Lung (tissue), 12 donors: Measurements from ENCODE around the gene MST1. TPM values are rescaled to one million over a fixed set of nuclear protein-coding genes. Genes with fewer than 3 reads are reported as not detected.
"Not testable (repeated sequence)": the region's sequence is repeated elsewhere in the genome, so short reads cannot be mapped to it uniquely, and the experiment has no call there.

Source experiments
- ATAC-seq: fragments of 200-7000 bp; cut with Tn5 transposase; one replicate; pipeline ENCODE4 v1.9.1; 2020; ENCODE audit warnings: moderate number of reproducible peaks; ENCODE audit not compliant: insufficient read depth, low FRiP score
- DNase-seq, 3 donors: peaks; one replicate each; pipeline ENCODE4 v3.0.0-alpha.2; 2013 to 2017
- H3K27ac ChIP-seq, 2 donors: one replicate each; pipeline ENCODE4 v1.5.1; 2013; ENCODE audit warnings: mild to moderate bottlenecking in 2 of 2, moderate library complexity in 2 of 2, control low read depth in 1 of 2, inconsistent platforms in 1 of 2, low read depth in 1 of 2, low read length in 1 of 2
- H3K27me3 ChIP-seq, 3 donors: one replicate each; pipeline ENCODE4 v1.5.1; 2013; ENCODE audit warnings: low read length in 2 of 3; ENCODE audit not compliant: control insufficient read depth in 3 of 3, insufficient read depth in 3 of 3
- H3K36me3 ChIP-seq, 4 donors: one replicate each; pipeline ENCODE4 v1.5.1; 2013; ENCODE audit warnings: low read length in 4 of 4, mild to moderate bottlenecking in 1 of 4, moderate library complexity in 1 of 4; ENCODE audit not compliant: control insufficient read depth in 4 of 4, insufficient read depth in 4 of 4
- H3K4me1 ChIP-seq, 5 donors: one replicate each; pipeline ENCODE4 v1.5.1; 2013; ENCODE audit warnings: low read length in 5 of 5, mild to moderate bottlenecking in 2 of 5, moderate library complexity in 1 of 5; ENCODE audit not compliant: control insufficient read depth in 5 of 5, insufficient read depth in 5 of 5
- H3K4me3 ChIP-seq: one replicate; pipeline ENCODE4 v1.5.1; 2013; ENCODE audit warnings: mild to moderate bottlenecking, control low read depth, moderate library complexity
- H3K9ac ChIP-seq, 2 donors: one replicate each; pipeline ENCODE4 v1.5.1; 2013; ENCODE audit warnings: low read length in 2 of 2, control low read depth in 1 of 2; ENCODE audit not compliant: insufficient read depth in 1 of 2
- H3K9me3 ChIP-seq, 4 donors: one replicate each; pipeline ENCODE4 v1.5.1; 2013; ENCODE audit warnings: low read length in 3 of 4, mild to moderate bottlenecking in 1 of 4, moderate library complexity in 1 of 4; ENCODE audit not compliant: control insufficient read depth in 4 of 4, insufficient read depth in 3 of 4
- CTCF ChIP-seq: IDR thresholded peaks from 2 replicates; pipeline ENCODE4 v1.5.1; 2012; ENCODE audit warnings: mild to moderate bottlenecking; ENCODE audit errors: control extremely low read depth, extremely low read depth
- WGBS, 2 donors: extraction: QIAGEN DNeasy Blood & Tissue Kit; methylation state at CpG; one replicate each; pipeline ENCODE4 v1.1.7; 2013; 5-methylcytosine and 5-hydroxymethylcytosine counted together
- polyA plus RNA-seq, 2 donors: library from polyadenylated mRNA; stranded (reverse); fragments of 200-250 nt; gene quantifications; one replicate each; pipeline ENCODE4 v1.2.1, GENCODE V29; 2013
- total RNA-seq, 2 donors: library from RNA; depleted of rRNA in 1 of 2; stranded (reverse); fragments of >200 nt in 1 of 2; gene quantifications; one replicate each; pipeline ENCODE4 v1.2.1, GENCODE V29; 2014 to 2021
- donor health status: control.
- donor health status: control.
- donor health status: Bipolar disorder and iron deficiency.
- donor health status: healthy.
- donor health status: DM: yes; HTN: yes; CAD: no.

The MST1 gene
- total and polyA plus RNA-seq, 4 donors, result 8.3 to 27.0 (median 17.2) TPM

GRCh38 chr3:49700453-49701128 lies 11.3 kb upstream of the MST1 start:
- H3K9me3 ChIP-seq, result no peaks in the 10 kb centered on the region
- DNase-seq, result no peak
- no peak for ATAC-seq
- H3K9ac ChIP-seq, result no peak overlapping the region
- H3K27ac ChIP-seq, result no peak overlapping the region
- 86 to 90% methylated on average over 11 to 13 of the region's 13 CpGs for WGBS, 2 donors
- H3K4me3 ChIP-seq, result no peak overlapping the region
- TF ChIP-seq CTCF, result no peak
- H3K4me1 ChIP-seq, result peaks cover 0 to 5% (median 0%) of the 10 kb centered on the region in 5 donors
- H3K27me3 ChIP-seq, result no peaks in the 10 kb centered on the region
- peaks cover 0 to 53% (median 24%) of the 10 kb centered on the region in 4 donors for H3K36me3 ChIP-seq

- Histone ChIP-seq H3K36me3 (peaks cover 0 to 48% (median 24%) of the 10 kb centered on the region in 4 donors), H3K4me1 (peaks cover 0 to 5% (median 0%) of the 10 kb centered on the region in 5 donors), H3K27me3 (no peaks in the 10 kb centered on the region), H3K4me3 (no peak overlapping the region), H3K9me3 (no peaks in the 10 kb centered on the region), H3K9ac (no peak overlapping the region), H3K27ac (no peak overlapping the region)
- WGBS, 2 donors, result 87 to 92% methylated on average over 8 of the region's 8 CpGs
- TF ChIP-seq CTCF, result no peak
- no peak for DNase-seq
- ATAC-seq, result no peak
Observed at GRCh38 chr3:49700014-49700413, 10.7 kb upstream of the MST1 start.

GRCh38 chr3:49699281-49699979 lies 10.2 kb upstream of the MST1 start:
- peaks cover 0 to 43% (median 24%) of the 10 kb centered on the region in 4 donors for H3K36me3 ChIP-seq
- H3K27me3 ChIP-seq, result no peaks in the 10 kb centered on the region
- 88 to 91% methylated on average over 15 to 16 of the region's 16 CpGs for WGBS, 2 donors
- H3K9me3 ChIP-seq, result no peaks in the 10 kb centered on the region
- peaks cover 0 to 5% (median 0%) of the 10 kb centered on the region in 5 donors for H3K4me1 ChIP-seq
- TF ChIP-seq CTCF, result no peak
- H3K9ac ChIP-seq, result no peak overlapping the region
- DNase-seq (no peak), ATAC-seq (no peak)
- no peak overlapping the region for H3K27ac ChIP-seq
- H3K4me3 ChIP-seq, result no peak overlapping the region

- not testable (repeated sequence) for ATAC-seq, DNase-seq, H3K4me3 ChIP-seq, H3K9ac ChIP-seq, H3K27ac ChIP-seq, H3K9me3 ChIP-seq, H3K4me1 ChIP-seq, H3K27me3 ChIP-seq
- WGBS, 2 donors, result 88 to 92% methylated on average over 4 of the region's 4 CpGs
- peaks cover 0 to 21% (median 10%) of the 10 kb centered on the region in 4 donors for H3K36me3 ChIP-seq
Observed at GRCh38 chr3:49695350-49696015, 6.2 kb upstream of the MST1 start.

GRCh38 chr3:49694409-49695070 lies 5.3 kb upstream of the MST1 start:
- 71 to 81% methylated on average over 6 of the region's 6 CpGs for WGBS, 2 donors
- not testable (repeated sequence) for H3K4me3 ChIP-seq, H3K27ac ChIP-seq, DNase-seq, H3K27me3 ChIP-seq, H3K9ac ChIP-seq, H3K9me3 ChIP-seq, ATAC-seq
- Histone ChIP-seq H3K36me3 (peaks cover 0 to 16% (median 9%) of the 10 kb centered on the region in 4 donors), H3K4me1 (peaks cover 0 to 12% (median 6%) of the 10 kb centered on the region in 5 donors)
